ENCODE data around the gene DRAXIN. TPM values are rescaled to one million over a fixed set of nuclear protein-coding genes. Genes with fewer than 3 reads are reported as not detected.

Gene DRAXIN
- total RNA-seq, 1 donor from 2014 or later: 0.07 TPM

DNA sequence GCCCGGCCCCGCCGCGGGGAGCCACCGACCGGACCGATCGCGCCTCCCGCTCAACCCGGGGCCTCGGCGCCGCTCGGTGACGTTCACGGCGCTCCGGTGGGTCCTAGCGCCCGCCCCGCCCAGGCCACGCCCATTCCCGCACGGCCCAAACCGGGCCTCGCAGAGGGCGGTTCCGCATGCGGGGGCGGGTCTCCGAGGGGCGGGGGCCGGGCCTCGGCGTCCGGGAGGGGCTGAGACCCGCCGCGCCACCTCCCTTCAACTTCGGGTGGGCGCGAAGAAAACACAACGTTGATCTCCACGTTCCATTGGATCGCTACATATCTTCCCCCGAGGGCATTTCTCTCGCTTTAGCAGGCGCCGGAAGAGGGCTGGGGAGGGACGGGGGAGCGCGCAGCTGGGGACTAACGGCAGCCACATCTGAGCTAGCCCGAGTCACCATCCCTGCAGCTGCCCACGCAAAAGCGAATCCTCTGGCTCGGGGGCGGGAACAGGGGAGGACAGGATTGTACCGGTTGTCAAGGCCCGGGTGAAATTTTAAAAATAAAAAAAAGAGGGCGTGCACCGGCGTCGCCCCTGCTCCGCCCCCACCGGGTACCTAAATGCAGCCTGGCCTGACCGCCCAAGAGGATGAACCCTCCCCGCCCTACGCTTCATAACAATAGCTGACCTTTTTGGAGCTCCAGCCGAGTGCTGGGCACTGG, 10.3 kb upstream of the DRAXIN start, which contains the start of gene MAD2L2:
Gene MAD2L2 (minus strand): TSS at position 78 of the 701 bp plus-strand sequence. CDS start 547 bp downstream, outside the sequence.
- intact Hi-C loops (cut with micrococcal nuclease): loop anchor here (2.0 to 5.0 kb wide), 2 partner anchors 16 to 56 kb away; partner anchors contain the start of genes AGTRAP and FBXO6
- H3K27ac Mint-ChIP-seq: peak within 1 kb of the TSS; percentile 87

GRCh38 chr1:11682287-11682771, 9.2 kb upstream of the DRAXIN start:
- peaks cover 10% of the 10 kb centered on the region for H3K27me3 Mint-ChIP-seq (ENCODE audit: low read depth)
- H3K27ac Mint-ChIP-seq: no peak overlapping the region
- no peak for DNase-seq (ENCODE audit: low spot score)
- H3K36me3 Mint-ChIP-seq (ENCODE audit: low read depth): no peaks in the 10 kb centered on the region
- peak overlapping the region; percentile 67 for H3K4me3 Mint-ChIP-seq (ENCODE audit: low read depth)
- intact Hi-C loops (cut with micrococcal nuclease): loop anchor here (5.0 kb wide), 1 partner anchor 55 kb away; the partner anchor contains the start of gene AGTRAP
- no peaks in the 10 kb centered on the region for H3K9me3 Mint-ChIP-seq
- peaks cover 9% of the 10 kb centered on the region for H3K4me1 Mint-ChIP-seq (ENCODE audit: low read depth)

More for the DNA sequence above, 10.3 kb upstream of the DRAXIN start, which contains the start of gene MAD2L2:
- peak; percentile 85 for DNase-seq (ENCODE audit: low spot score)
- H3K27me3 Mint-ChIP-seq (ENCODE audit: low read depth): peaks cover 7% of the 10 kb centered on the region
- H3K4me3 Mint-ChIP-seq (ENCODE audit: low read depth): peak within 1 kb of the TSS; percentile 86
- H3K4me1 Mint-ChIP-seq (ENCODE audit: low read depth): peaks cover 9% of the 10 kb centered on the region
- no peaks in the 10 kb centered on the region for H3K9me3 Mint-ChIP-seq
- H3K36me3 Mint-ChIP-seq (ENCODE audit: low read depth): no peaks in the 10 kb centered on the region

- Mint-ChIP-seq H3K36me3 (ENCODE audit: low read depth) (no peaks in the 10 kb centered on the region), H3K4me3 (ENCODE audit: low read depth) (no peak overlapping the region), H3K4me1 (ENCODE audit: low read depth) (peaks cover 9% of the 10 kb centered on the region), H3K27me3 (ENCODE audit: low read depth) (peaks cover 13% of the 10 kb centered on the region), H3K9me3 (no peaks in the 10 kb centered on the region), H3K27ac (no peak overlapping the region)
- intact Hi-C loops (cut with micrococcal nuclease): loop anchor here (5.0 kb wide), 1 partner anchor 55 kb away; the partner anchor contains the start of gene AGTRAP
- no peak for DNase-seq (ENCODE audit: low spot score)
Observed at GRCh38 chr1:11682799-11683198, 8.7 kb upstream of the DRAXIN start.

DNA sequence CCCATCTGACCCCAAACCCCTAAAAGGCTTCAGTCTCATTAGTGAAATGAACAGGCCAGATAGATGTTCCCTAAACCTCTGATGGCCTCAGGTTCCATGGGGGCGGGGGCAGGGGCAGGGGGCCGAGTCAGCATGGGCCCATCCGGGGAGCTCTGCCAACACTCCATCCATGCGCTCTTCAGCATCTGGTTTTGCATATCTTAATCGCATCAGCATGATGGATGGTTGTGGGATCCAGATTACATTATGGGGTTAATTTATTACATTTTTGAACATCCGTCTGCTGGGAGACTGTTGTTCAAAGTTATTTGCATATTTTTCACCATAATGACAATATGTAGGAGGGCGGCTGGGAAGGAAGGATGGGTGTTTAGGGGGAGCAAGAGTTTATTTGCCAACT, 7.4 kb upstream of the DRAXIN start:
- no peak for DNase-seq (ENCODE audit: low spot score)
- Mint-ChIP-seq H3K9me3 (no peaks in the 10 kb centered on the region), H3K4me3 (ENCODE audit: low read depth) (no peak overlapping the region), H3K27ac (no peak overlapping the region), H3K4me1 (ENCODE audit: low read depth) (peaks cover 9% of the 10 kb centered on the region), H3K36me3 (ENCODE audit: low read depth) (no peaks in the 10 kb centered on the region), H3K27me3 (ENCODE audit: low read depth) (peaks cover 20% of the 10 kb centered on the region)
- intact Hi-C loops (cut with micrococcal nuclease): loop anchor here (5.0 kb wide), 1 partner anchor 53 kb away; the partner anchor contains the start of gene AGTRAP

DNA sequence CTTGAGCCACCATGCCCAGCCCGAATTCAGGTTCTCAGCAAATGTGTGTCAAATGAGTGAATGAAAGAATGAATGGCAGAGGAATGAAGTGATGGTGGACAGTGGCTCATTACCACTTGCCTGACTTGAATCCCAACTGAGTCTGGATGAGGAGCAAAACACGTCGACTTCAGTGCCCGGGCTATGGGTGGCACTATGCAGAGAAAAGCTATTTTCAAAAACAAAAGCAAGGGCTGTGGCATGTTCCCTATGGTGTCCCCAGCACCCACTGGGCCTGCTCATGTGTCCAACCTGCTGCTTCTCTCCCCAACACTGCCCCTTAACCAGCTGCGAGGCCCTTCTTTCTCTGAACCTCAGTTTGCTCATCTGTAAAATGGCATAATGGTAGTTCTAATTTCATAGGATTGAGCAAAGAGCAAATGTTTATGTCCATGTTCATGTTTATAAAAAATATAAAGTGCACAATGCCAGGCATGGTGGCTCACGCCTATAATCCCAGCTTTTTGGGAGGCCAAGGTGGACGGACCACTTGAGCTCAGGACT, 6.2 kb upstream of the DRAXIN start:
- Mint-ChIP-seq H3K27me3 (ENCODE audit: low read depth) (peaks cover 28% of the 10 kb centered on the region), H3K36me3 (ENCODE audit: low read depth) (no peaks in the 10 kb centered on the region), H3K9me3 (no peaks in the 10 kb centered on the region), H3K27ac (no peak overlapping the region), H3K4me1 (ENCODE audit: low read depth) (peaks cover 7% of the 10 kb centered on the region), H3K4me3 (ENCODE audit: low read depth) (no peak overlapping the region)
- intact Hi-C loops (cut with micrococcal nuclease): no loop called here
- no peak for DNase-seq (ENCODE audit: low spot score)

GRCh38 chr1:11688506-11688905, 3.0 kb upstream of the DRAXIN start:
- no peak overlapping the region for H3K27ac Mint-ChIP-seq
- H3K4me3 Mint-ChIP-seq (ENCODE audit: low read depth): no peak overlapping the region
- H3K9me3 Mint-ChIP-seq: no peaks in the 10 kb centered on the region
- H3K4me1 Mint-ChIP-seq (ENCODE audit: low read depth): peaks cover 13% of the 10 kb centered on the region
- no peaks in the 10 kb centered on the region for H3K36me3 Mint-ChIP-seq (ENCODE audit: low read depth)
- intact Hi-C loops (cut with micrococcal nuclease): no loop called here
- DNase-seq (ENCODE audit: low spot score): no peak
- peaks cover 47% of the 10 kb centered on the region for H3K27me3 Mint-ChIP-seq (ENCODE audit: low read depth)

DNA sequence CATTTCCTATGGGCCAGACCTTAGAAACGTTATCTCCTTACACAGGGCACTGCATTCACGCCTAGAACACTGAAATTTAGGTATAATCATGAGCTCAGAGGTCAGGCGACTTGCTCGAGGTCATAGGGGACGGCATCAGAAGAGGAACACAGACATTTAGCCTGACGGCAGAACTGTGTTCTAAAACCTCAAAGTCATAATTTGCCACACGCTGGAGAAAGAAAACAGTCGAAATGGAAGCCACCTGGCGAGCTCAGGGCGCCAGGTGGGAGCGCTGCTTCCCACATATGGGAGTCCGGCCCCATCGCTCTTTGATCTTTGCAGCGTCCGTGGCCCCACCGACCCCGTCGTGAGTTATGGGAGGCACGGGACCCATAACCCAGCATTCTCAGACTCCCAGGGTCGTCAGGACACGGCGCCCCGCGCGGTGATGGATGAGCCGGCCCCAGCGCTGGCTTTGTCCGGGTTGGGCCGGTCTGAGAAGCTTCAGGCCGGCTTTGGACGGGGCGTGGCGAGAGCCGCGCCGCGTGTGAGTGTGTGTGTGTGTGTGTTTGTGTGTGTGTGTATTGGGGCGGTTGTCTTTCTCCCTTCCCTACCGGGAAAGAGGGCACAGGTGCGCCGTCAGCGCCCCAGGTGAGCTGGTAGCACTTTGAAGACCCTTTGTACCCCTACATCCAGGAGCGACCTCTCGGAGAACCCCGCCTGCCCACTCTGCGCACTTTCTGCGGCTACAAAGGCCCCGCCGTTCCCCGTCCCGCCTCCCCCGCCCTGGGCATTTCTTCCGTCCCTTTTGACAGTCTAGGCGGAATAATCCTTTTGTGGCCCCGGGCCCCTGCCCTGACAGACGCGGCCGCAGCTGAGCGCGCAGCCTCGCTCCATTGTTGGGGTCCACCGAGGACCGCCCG, 861 bp upstream of the DRAXIN start:
- Mint-ChIP-seq H3K4me1 (ENCODE audit: low read depth) (peaks cover 13% of the 10 kb centered on the region), H3K27ac (no peak overlapping the region), H3K9me3 (no peaks in the 10 kb centered on the region), H3K27me3 (ENCODE audit: low read depth) (peaks cover 52% of the 10 kb centered on the region), H3K4me3 (ENCODE audit: low read depth) (no peak overlapping the region), H3K36me3 (ENCODE audit: low read depth) (no peaks in the 10 kb centered on the region)
- intact Hi-C loops (cut with micrococcal nuclease): no loop called here
- DNase-seq (ENCODE audit: low spot score): no peak

DNA sequence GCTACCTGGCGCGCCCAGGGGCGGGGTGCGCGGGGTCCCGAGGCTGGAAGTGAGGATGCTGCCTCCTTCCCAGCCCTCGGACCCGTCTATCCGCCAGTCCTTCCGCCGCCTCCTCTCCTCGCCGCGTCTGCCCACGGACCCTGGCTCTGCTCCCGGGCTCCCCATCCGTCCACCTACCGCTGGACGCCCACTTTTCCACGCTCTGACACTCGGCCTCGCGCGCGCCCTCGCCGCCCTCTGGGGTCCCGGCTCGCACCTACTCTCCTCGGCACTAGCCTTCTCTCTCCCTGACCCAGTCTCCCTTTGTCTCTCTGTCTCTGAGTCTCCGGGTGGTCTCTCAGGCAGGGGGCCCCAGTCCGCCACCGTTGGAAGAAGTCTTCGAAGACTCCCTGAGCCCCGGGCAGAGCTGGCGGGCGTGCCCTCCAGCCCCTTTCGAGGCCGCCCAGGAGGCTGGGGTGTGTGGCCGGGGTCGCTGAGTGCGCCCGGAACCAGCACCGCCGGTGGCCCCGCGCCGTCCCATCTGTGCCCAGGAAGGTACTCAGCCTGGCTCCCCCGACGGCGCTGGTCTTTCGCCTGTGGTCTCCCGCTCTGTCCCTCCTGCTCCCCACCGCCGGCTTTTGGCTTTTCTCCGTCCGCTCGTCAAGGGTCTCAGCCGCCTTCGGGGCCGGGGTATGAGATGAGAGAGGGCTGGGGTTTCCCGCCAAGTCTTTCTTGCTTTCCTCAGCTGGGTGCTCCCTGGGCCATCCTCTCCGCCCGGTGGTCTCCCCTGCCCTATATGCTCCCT, 610 bp downstream of the DRAXIN start:
- H3K27me3 Mint-ChIP-seq (ENCODE audit: low read depth): peaks cover 49% of the 10 kb centered on the region
- H3K27ac Mint-ChIP-seq: no peak overlapping the region
- DNase-seq (ENCODE audit: low spot score): no peak
- intact Hi-C loops (cut with micrococcal nuclease): no loop called here
- no peaks in the 10 kb centered on the region for H3K9me3 Mint-ChIP-seq
- H3K36me3 Mint-ChIP-seq (ENCODE audit: low read depth): no peaks in the 10 kb centered on the region
- H3K4me3 Mint-ChIP-seq (ENCODE audit: low read depth): peak overlapping the region; percentile 24
- peaks cover 13% of the 10 kb centered on the region for H3K4me1 Mint-ChIP-seq (ENCODE audit: low read depth)

DNA sequence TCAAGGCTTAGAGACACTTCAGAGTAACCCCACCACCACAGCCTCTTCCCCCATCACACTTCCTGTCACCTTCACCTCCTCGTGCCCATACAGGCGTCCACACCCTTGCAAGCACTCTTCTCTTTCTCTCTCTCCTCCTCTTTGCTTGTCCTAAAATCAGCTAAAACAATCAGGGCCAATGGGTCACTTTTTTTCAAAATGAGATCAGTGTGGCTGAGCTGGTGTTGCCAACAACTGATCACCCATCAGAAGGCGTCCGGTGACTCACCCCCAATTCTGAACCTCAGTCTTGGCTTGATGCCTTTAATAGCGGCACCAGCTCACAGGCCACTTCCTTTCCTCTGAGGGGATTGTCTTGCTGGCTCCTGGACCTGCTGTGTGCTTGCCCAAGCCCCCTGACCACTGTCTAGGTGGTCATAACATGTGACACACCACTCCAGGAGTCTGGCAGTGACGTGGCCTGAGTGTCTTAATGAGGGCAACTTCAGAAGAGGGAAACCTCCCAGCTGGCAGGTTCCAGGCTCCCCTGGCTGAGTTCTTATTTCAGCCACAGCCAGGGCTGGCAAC, 1.6 kb downstream of the DRAXIN start:
- Mint-ChIP-seq H3K4me3 (ENCODE audit: low read depth) (peak overlapping the region; percentile 35), H3K27ac (no peak overlapping the region), H3K9me3 (no peaks in the 10 kb centered on the region), H3K4me1 (ENCODE audit: low read depth) (peaks cover 13% of the 10 kb centered on the region), H3K36me3 (ENCODE audit: low read depth) (no peaks in the 10 kb centered on the region), H3K27me3 (ENCODE audit: low read depth) (peaks cover 42% of the 10 kb centered on the region)
- intact Hi-C loops (cut with micrococcal nuclease): no loop called here
- DNase-seq (ENCODE audit: low spot score): no peak

- Mint-ChIP-seq H3K27me3 (ENCODE audit: low read depth) (peaks cover 40% of the 10 kb centered on the region), H3K4me1 (ENCODE audit: low read depth) (peaks cover 13% of the 10 kb centered on the region), H3K9me3 (no peaks in the 10 kb centered on the region), H3K36me3 (ENCODE audit: low read depth) (no peaks in the 10 kb centered on the region), H3K27ac (no peak overlapping the region), H3K4me3 (ENCODE audit: low read depth) (no peak overlapping the region)
- intact Hi-C loops (cut with micrococcal nuclease): no loop called here
- DNase-seq (ENCODE audit: low spot score): no peak
Observed at GRCh38 chr1:11693917-11694316, 2.4 kb downstream of the DRAXIN start.

DNA sequence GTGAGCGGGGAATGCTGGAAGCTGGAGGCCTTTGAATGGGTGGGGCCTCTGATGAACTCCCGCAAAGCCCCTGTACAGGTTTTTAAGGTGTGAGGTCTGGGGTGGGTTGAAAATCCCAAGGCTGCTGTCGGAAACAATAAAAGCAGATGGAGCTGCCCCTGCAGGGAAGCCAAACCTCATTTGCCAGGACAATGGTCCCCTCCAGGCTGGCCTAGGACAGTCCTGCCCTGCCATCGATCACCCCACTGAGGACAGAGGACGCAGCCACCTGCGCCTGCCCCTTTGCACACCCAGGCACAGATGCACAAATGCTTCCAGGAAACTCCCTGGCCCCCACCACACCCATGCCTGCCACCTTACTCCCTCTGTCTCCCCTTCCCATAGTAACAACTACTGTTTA, 4.4 kb downstream of the DRAXIN start:
- H3K9me3 Mint-ChIP-seq: no peaks in the 10 kb centered on the region
- intact Hi-C loops (cut with micrococcal nuclease): no loop called here
- no peaks in the 10 kb centered on the region for H3K36me3 Mint-ChIP-seq (ENCODE audit: low read depth)
- no peak overlapping the region for H3K4me3 Mint-ChIP-seq (ENCODE audit: low read depth)
- no peak for DNase-seq (ENCODE audit: low spot score)
- peaks cover 31% of the 10 kb centered on the region for H3K27me3 Mint-ChIP-seq (ENCODE audit: low read depth)
- H3K4me1 Mint-ChIP-seq (ENCODE audit: low read depth): peaks cover 11% of the 10 kb centered on the region
- no peak overlapping the region for H3K27ac Mint-ChIP-seq

All from activated T-helper 2 cell treated with anti-CD3 and anti-CD28 coated beads, Interferon-gamma antibody, Interleukin-2, Interleukin-4, amounts not matched to agents 10 μg/mL and 5 μg/mL and 100 μg/mL, durations not matched to agents 14 hours and 24 hours and 36 hours (primary cell).